Transverse colon (tissue), 4 donors: ENCODE data around the gene HBG1. TPM values are rescaled to one million over a fixed set of nuclear protein-coding genes. Genes with fewer than 3 reads are reported as not detected.

Experiments used
- DNase-seq: peaks from one replicate; pipeline ENCODE4 v3.0.0-alpha.2; 2019
- H3K27ac ChIP-seq, 4 donors: fragments of 200-600 bp; sonication (generic); 2 replicates each; pipeline ENCODE4 v1.5.1; 2016 to 2018; ENCODE audit warnings: inconsistent platforms in 4 of 4
- H3K27me3 ChIP-seq: fragments of 200-600 bp; sonication (generic); 2 replicates; pipeline ENCODE4 v1.5.1; 2017; ENCODE audit warnings: inconsistent platforms
- H3K36me3 ChIP-seq, 4 donors: fragments of 200-600 bp; sonication (generic); 2 replicates each; pipeline ENCODE4 v1.5.1; 2017 to 2019; ENCODE audit warnings: inconsistent platforms in 4 of 4
- H3K4me1 ChIP-seq, 4 donors: fragments of 200-600 bp; sonication (generic); 2 replicates each; pipeline ENCODE4 v1.5.1; 2017 to 2020; ENCODE audit warnings: inconsistent platforms in 4 of 4
- H3K4me3 ChIP-seq, 4 donors: fragments of 200-600 bp; sonication (generic); 1 replicate in 1 of 4; 2 replicates in 3 of 4; pipeline versions ENCODE4 v1.5.1 to v1.6.1; 2017 to 2019; ENCODE audit warnings: inconsistent platforms in 4 of 4
- H3K9me3 ChIP-seq, 2 donors: fragments of 200-600 bp; sonication (generic); 2 replicates each; pipeline ENCODE4 v1.5.1; 2017 to 2019; ENCODE audit warnings: inconsistent platforms in 2 of 2
- CTCF ChIP-seq, 5 experiments: fragments of 200-600 bp in 3 of 5; fragments of 450-650 bp in 2 of 5; sonication (generic) in 3 of 5; IDR thresholded peaks; 1 replicate in 2 of 5; 2 replicates in 3 of 5; pipeline ENCODE4 v1.5.1; 2016 to 2017; ENCODE audit warnings: antibody characterized with exemption in 5 of 5, inconsistent platforms in 3 of 5, mild to moderate bottlenecking in 2 of 5, moderate library complexity in 1 of 5
- EP300 ChIP-seq: sonication (generic); formaldehyde crosslinking; IDR thresholded peaks from one replicate; pipeline ENCODE4 v1.6.1; 2017; ENCODE audit warnings: antibody characterized with exemption, low read depth
- POLR2A ChIP-seq: fragments of 450-650 bp; IDR thresholded peaks from one replicate; pipeline ENCODE4 v1.6.1; 2016; ENCODE audit warnings: antibody characterized with exemption, mild to moderate bottlenecking, moderate library complexity
- POLR2AphosphoS5 ChIP-seq, 3 donors: sonication (generic); formaldehyde crosslinking; IDR thresholded peaks; one replicate each; pipeline ENCODE4 v1.6.1; 2016; ENCODE audit warnings: antibody characterized with exemption in 3 of 3
- WGBS, 2 donors: methylation state at CpG; one replicate each; pipeline ENCODE4 v1.1.5; 2018; ENCODE audit warnings: low coverage in 1 of 2; 5-methylcytosine and 5-hydroxymethylcytosine counted together
- in situ Hi-C, 4 donors: fragments of 200-750 bp; cut with MboI; loops; one replicate each; pipeline versions ENCODE4 v1.15.0 to v1.15.1; 2017; ENCODE audit warnings: low sequenced_read_pairs in 3 of 4, low pct_ligation_motif_present in 1 of 4, low pct_unique_long_range_greater_than_20kb in 1 of 4
- intact Hi-C: fragments of 100-400 bp; cut with DNase I; formaldehyde crosslinking; loops from one replicate; pipeline ENCODE4 v1.15.1; 2023; ENCODE audit warnings: low total_unique reads
- total RNA-seq, 4 donors: library from RNA; depleted of rRNA; stranded (reverse); fragments of >200 nt; gene quantifications; one replicate each; pipeline ENCODE4 v1.1.0, GENCODE V29; 2016

The HBG1 gene
- total RNA-seq, 4 donors from 2014 or later, result not detected

- whole genome bisulfite sequencing, 2 donors, result 63 to 67% methylated on average over 2 to 7 of the region's 7 CpGs
- in situ Hi-C loops (no loop called here), intact Hi-C loops (no loop called here)
- Histone ChIP-seq H3K4me3 (no peak overlapping the region), H3K27ac (no peak overlapping the region), H3K36me3 (no peaks in the 10 kb centered on the region), H3K4me1 (no peaks in the 10 kb centered on the region), H3K9me3 (no peaks in the 10 kb centered on the region), H3K27me3 (no peaks in the 10 kb centered on the region)
- no peak for DNase-seq
- TF ChIP-seq POLR2A (no peak), CTCF (IDR thresholded peaks at IDR 0.05) (no peak), EP300 (no peak), POLR2AphosphoS5 (IDR thresholded peaks at IDR 0.05) (no peak)
Observed at GRCh38 chr11:5242933-5243815, 6.5 kb downstream of the HBG1 start.

GRCh38 chr11:5242208-5242607 is 7.4 kb downstream of the HBG1 start:
- DNase-seq, result no peak
- H3K36me3 ChIP-seq, result no peaks in the 10 kb centered on the region
- WGBS, 2 donors, result 53 to 62% methylated on average over 2 of the region's 2 CpGs
- TF ChIP-seq POLR2A, result no peak
- no peak for TF ChIP-seq CTCF (IDR thresholded peaks at IDR 0.05)
- no peak for TF ChIP-seq POLR2AphosphoS5 (IDR thresholded peaks at IDR 0.05)
- no peak for TF ChIP-seq EP300
- H3K9me3 ChIP-seq, result no peaks in the 10 kb centered on the region
- in situ Hi-C loops (no loop called here), intact Hi-C loops (no loop called here)
- H3K4me1 ChIP-seq, result no peaks in the 10 kb centered on the region
- H3K27ac ChIP-seq, result no peak overlapping the region
- no peaks in the 10 kb centered on the region for H3K27me3 ChIP-seq
- no peak overlapping the region for H3K4me3 ChIP-seq

GRCh38 chr11:5241458-5241857 is 8.2 kb downstream of the HBG1 start:
- intact Hi-C loops, result no loop called here
- no peak for TF ChIP-seq CTCF (IDR thresholded peaks at IDR 0.05)
- no peak for TF ChIP-seq EP300
- no peak for TF ChIP-seq POLR2AphosphoS5 (IDR thresholded peaks at IDR 0.05)
- TF ChIP-seq POLR2A, result no peak

GRCh38 chr11:5240458-5240857 is 9.2 kb downstream of the HBG1 start:
- H3K4me3 ChIP-seq, result no peak overlapping the region
- H3K27ac ChIP-seq, result no peak overlapping the region
- TF ChIP-seq EP300, result no peak
- no peak for TF ChIP-seq POLR2AphosphoS5 (IDR thresholded peaks at IDR 0.05)
- TF ChIP-seq POLR2A, result no peak
- TF ChIP-seq CTCF (IDR thresholded peaks at IDR 0.05), result no peak
- intact Hi-C loops, result no loop called here
- in situ Hi-C loops, result no loop called here
- H3K27me3 ChIP-seq, result no peaks in the 10 kb centered on the region
- H3K36me3 ChIP-seq, result no peaks in the 10 kb centered on the region
- no peaks in the 10 kb centered on the region for H3K9me3 ChIP-seq
- H3K4me1 ChIP-seq, result no peaks in the 10 kb centered on the region
- no peak for DNase-seq
- WGBS, 2 donors, result 65 to 68% methylated on average over 2 of the region's 2 CpGs

More at GRCh38 chr11:5241458-5241857, 8.2 kb downstream of the HBG1 start:
- H3K27me3 ChIP-seq, result no peaks in the 10 kb centered on the region
- no peak overlapping the region for H3K4me3 ChIP-seq
- H3K36me3 ChIP-seq, result no peaks in the 10 kb centered on the region
- H3K4me1 ChIP-seq, result no peaks in the 10 kb centered on the region
- in situ Hi-C loops, result no loop called here
- DNase-seq, result no peak
- 63 to 67% methylated on average over 3 of the region's 3 CpGs for WGBS, 2 donors
- H3K27ac ChIP-seq, result no peak overlapping the region
- no peaks in the 10 kb centered on the region for H3K9me3 ChIP-seq
